GM19238 (cell line): ENCODE data around the gene COPS7A.

ENCODE experiments used
- DNase-seq: peaks from one replicate; pipeline ENCODE4 v3.0.0; 2011; ENCODE audit warnings: low spot score; ENCODE audit not compliant: insufficient read length

The COPS7A gene, protein sequence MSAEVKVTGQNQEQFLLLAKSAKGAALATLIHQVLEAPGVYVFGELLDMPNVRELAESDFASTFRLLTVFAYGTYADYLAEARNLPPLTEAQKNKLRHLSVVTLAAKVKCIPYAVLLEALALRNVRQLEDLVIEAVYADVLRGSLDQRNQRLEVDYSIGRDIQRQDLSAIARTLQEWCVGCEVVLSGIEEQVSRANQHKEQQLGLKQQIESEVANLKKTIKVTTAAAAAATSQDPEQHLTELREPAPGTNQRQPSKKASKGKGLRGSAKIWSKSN

DNA sequence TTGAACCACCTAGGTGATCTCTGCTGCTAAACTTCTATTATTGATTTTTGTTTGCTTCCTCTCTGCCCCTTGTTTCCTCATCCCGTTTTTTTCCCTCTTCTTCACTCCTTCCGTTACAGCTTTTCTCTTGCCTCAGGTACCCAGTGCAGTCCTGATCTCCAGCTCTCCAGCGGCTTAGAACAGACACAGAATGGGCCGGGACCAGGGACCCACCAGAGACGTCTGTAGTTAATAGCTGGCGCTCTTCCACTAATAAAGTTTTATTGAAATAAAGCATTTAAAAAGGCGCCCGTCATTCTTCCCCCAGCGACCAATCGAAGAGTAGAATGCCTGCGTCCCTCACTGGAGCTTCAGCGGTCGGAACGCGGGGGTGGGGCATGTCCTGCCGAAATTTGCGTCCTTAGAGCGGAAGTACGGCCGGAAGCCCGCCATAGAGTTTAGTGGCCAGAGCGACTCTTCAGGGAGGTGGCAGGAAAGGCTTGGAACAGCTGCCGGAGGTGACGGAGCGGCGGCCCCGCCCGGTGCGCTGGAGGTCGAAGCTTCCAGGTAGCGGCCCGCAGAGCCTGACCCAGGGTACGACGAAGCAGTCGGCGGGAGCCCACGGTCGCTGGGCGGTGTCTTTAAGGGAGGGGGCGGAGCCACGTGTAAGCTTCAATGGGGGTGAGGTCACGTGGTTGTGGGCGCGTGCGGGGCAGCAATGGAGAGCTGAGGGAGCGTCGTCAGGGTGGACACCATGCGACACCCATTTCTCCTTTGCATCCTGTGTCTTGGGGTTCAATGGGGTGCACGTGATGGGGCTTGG is at the start of gene COPS7A:
Gene COPS7A, plus strand, starts transcription at position 440 of the 802 bp plus-strand sequence. CDS start 611 bp downstream, outside the sequence.
- peak; percentile 97 for DNase-seq

DNA sequence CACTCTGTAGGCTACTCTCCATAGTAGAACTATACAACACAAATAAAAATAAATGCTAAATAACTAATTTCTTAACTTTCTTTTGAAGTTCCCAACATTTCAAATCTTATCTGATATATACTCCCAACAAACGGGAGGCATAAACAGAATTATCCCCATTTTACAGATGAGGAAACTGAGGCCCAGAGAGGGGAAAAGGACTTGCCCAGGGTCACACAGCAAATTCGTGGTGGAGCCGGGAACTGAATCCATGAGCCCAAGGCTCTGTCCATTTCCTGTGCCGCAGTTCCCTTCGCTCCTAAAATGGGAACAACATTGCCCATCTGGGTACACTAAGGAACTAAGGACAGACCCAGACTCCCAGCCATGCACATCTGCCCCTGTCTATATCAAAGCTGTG is 46.9 kb upstream of the COPS7A start:
- DNase-seq: no peak

DNA sequence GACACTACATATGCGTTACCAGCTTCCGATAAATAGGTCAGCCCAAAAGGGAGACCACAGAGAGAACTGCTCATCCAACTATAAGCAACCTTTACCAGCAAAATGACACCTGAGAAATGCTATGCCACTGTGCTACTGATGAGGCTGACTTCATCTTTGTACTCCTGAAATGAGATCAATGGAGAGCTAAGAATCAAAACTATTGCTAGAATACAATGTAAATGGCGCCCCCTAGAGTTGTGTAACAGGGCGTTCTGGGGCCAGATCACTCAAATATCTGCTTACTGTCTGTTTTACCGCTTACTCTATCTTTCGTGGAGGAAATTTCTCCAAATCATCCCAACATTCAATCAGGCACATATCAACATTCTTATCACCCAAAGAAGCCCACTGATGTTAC is 39.2 kb upstream of the COPS7A start:
- no peak for DNase-seq

- no peak for DNase-seq
Observed at GRCh38 chr12:6685814-6686213, 38.0 kb upstream of the COPS7A start.

DNA sequence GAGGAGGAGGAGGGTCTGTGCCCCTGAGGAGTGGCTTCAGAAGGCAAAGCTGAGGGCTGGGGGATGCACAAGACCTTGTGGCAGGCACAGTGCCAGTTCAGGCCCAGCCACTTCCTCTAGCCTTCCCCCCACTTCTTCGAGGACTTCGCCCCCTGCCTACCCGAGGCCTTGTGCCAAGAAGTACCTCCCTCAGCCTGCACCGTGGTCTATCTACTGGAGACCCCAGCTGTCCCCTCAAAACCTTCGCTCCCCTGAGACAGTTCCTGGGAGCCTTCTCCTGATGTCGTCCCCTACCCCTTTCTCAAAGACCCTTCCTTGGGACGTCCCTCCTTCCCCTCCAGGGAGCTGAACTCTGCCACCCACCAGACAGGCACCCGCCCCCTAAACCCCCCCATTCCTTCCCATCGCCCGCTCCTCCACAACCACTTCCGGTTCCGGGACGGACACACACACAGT is 35.3 kb upstream of the COPS7A start:
- no peak for DNase-seq

DNA sequence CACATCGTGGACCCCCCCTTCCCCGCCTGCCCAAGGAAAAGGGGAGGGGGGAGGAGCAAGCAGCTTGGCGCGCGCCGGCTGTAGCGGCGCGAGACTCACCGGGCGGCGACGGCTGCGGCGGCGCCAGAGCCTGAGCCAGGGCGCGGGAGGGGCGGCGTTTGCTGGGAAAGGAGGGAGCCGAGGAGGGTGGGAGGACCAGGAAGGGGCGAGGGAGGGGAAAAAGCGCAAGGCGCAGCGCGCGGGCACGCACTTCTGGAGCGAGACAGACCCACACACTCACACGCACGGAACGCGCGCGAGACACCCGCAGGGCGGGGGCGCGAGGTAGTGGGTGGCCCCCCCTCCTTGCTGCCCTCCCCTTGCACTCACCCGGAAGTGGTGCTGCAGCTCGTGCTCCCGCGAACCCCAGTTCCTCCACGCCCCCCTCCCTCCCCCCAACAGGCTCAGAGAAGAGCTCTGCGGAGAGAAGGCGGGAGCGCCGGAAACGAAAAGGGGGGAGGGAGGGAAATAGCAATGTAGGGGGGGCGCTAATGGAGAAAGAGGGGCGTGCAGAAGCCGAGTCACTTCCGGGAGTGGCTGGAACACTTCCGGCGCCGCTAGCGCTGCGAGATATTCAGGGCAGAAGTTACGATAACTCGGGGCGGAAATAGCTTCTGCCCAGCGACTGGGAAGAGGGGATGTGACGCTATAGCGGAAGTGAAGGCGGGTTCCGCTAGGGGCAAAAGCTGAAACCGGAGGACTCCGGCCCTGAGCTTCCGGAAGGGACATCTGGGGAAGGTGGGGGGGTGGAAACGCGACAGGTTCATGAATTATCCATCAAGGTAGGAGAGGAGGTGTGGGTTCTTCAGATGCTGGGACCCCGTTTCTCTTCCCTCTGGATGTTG is 34.6 kb upstream of the COPS7A start, which contains the start of gene ZNF384:
Gene ZNF384, minus strand, starts transcription at position 377 of the 884 bp plus-strand sequence. CDS start 9,855 bp downstream, outside the sequence.
- DNase-seq: peak; percentile 97

DNA sequence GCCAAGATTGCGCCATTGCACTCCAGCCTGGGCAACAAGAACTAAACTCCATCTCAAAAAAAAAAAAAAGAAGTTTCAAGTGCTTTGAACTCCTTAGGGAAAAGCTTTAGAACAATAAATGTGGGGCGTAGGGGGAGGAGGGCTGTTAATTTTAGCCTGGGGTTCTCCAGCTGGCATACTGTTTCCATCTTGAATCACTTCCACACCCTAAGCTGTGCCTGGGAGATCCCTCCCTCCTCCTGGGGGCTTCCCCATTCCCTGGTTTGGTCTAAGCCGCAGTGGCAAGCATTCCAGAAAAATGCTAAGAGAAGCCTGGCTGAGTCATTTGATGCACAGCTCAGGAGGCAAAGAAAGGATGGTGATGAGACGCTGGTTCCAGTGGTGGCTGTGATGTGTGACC is 32.4 kb upstream of the COPS7A start:
- no peak for DNase-seq

GRCh38 chr12:6692888-6693287 is 31.0 kb upstream of the COPS7A start:
- DNase-seq: no peak

GRCh38 chr12:6693832-6694355 is 30.0 kb upstream of the COPS7A start:
- DNase-seq: no peak

- DNase-seq: no peak
Observed at GRCh38 chr12:6694701-6695100, 29.1 kb upstream of the COPS7A start.

- DNase-seq: no peak
Observed at GRCh38 chr12:6695313-6696045, 28.4 kb upstream of the COPS7A start.

DNA sequence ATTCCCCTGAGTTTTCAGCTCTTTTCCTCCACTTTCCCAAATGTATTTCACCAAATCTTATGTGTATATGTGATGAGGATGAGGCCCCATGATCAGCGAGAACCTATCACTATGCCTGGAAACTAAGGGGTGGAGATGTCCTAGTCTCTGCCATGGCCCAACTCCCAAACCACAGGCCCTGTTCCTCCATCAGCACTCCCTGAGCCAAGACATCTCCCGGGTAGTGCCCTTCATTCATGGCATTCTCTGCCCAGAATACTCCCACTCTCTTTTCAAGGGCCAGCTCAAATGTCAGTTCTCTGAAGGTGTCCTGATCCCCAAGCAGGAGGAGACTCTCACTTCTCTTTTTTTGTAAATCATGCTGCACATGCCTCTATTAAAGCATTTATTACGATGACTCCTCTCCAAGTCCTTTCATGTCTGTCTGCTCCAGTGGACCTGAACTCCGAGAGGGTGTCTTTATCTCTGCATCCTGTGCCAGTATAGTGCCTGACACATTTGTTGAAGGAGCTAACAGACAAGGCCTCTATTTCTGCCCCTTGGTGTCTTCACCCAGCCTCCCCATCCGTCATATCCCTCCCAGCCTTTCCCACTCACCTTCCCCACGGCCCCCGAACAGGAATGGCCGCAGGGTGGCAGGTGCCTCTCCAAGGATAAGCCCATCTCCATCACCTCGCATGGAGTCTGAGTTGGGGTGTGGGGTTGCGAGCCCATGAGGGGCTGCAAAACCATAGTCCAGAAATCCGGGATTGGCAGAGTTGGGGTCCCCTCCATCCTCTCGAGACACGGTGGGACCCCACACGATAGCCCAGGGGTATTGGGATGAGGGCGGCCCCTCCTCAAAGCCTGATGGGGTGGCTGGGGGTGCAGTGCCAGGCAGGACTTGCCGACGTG is 26.9 kb upstream of the COPS7A start:
- no peak for DNase-seq

- no peak for DNase-seq
Observed at GRCh38 chr12:6697584-6698351, 26.1 kb upstream of the COPS7A start.

DNA sequence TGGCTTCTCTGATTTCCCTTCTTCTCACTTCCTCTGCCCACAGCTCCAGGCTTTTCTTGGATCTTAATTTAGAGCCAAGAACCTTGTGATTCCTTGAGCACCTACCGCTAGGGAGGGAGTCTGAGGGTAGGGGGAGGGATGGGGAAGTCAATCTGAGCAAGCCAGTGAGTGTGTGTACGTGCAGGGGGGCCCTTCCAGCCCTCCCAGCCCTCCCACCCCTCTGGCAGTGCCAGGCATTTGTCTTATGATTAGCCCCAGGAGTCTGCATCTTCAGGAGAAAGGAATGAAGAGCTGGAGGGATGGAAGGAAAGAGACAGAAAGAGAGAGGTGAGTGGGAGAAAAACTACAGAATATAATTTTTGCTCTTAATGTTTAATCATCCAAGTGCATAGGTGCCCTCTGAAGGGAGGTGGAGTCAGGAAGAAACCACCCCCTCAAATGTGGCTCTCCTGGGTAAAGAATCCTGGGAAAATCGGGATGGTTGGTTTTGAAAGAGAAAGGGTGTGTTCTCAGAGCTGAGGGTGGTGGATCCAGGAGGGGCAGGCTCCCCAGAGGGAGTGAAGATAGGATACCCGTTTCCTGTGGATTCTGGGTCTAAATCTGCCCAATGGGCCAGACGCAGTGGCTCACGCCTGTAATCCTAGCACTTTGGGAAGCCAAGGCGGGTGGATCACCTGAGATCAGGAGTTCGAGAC is 25.3 kb upstream of the COPS7A start:
- DNase-seq: no peak

- no peak for DNase-seq
Observed at GRCh38 chr12:6699259-6699988, 24.4 kb upstream of the COPS7A start.

GRCh38 chr12:6699989-6700645 is 23.7 kb upstream of the COPS7A start:
- DNase-seq: no peak

GRCh38 chr12:6700646-6701051 is 23.2 kb upstream of the COPS7A start, which contains the start of gene PIANP:
Gene PIANP, minus strand, starts transcription at chr12:6700815. Its CDS starts 2,754 bp downstream, at chr12:6698061.
- DNase-seq: no peak
